AG09319 (cell line): ENCODE data around the gene SEC62.

Experiments
- DNase-seq: peaks from one replicate; pipeline ENCODE4 v3.0.0-alpha.2; 2010; ENCODE audit warnings: low read depth; ENCODE audit errors: extremely low read depth
- CTCF ChIP-seq: IDR thresholded peaks from 2 replicates; pipeline ENCODE4 v1.5.1; 2011; ENCODE audit warnings: low read depth, mild to moderate bottlenecking, inconsistent platforms, low read length, moderate library complexity

SEC62 gene

GRCh38 chr3:169992156-169992555, 25.5 kb downstream of the SEC62 start:
- DNase-seq: no peak

GRCh38 chr3:169992781-169993180, 26.2 kb downstream of the SEC62 start:
- DNase-seq: no peak
- TF ChIP-seq CTCF: no peak

More at GRCh38 chr3:169992156-169992555, 25.5 kb downstream of the SEC62 start:
- no peak for TF ChIP-seq CTCF

- DNase-seq: no peak
Observed at GRCh38 chr3:169993761-169994160, 27.2 kb downstream of the SEC62 start.

GRCh38 chr3:169996063-169996462, 29.5 kb downstream of the SEC62 start:
- DNase-seq: no peak
- no peak for TF ChIP-seq CTCF

More at GRCh38 chr3:169993761-169994160, 27.2 kb downstream of the SEC62 start:
- no peak for TF ChIP-seq CTCF

GRCh38 chr3:169998668-169999131, 32.1 kb downstream of the SEC62 start:
- TF ChIP-seq CTCF: no peak
- DNase-seq: peak; percentile 60

- no peak for DNase-seq
Observed at GRCh38 chr3:169999433-169999832, 32.8 kb downstream of the SEC62 start.

GRCh38 chr3:170000051-170000450, 33.4 kb downstream of the SEC62 start:
- no peak for TF ChIP-seq CTCF
- no peak for DNase-seq

More at GRCh38 chr3:169999433-169999832, 32.8 kb downstream of the SEC62 start:
- no peak for TF ChIP-seq CTCF
